Left ventricle myocardium superior (tissue), 1 donor: ENCODE results near the gene ZBED5. TPM values are rescaled to one million over a fixed set of nuclear protein-coding genes. Genes with fewer than 3 reads are reported as not detected.
"Not testable (repeated sequence)": the region's sequence is repeated elsewhere in the genome, so short reads cannot be mapped to it uniquely, and the experiment has no call there.

Experiments used
- ATAC-seq: fragments of 200-7000 bp; cut with Tn5 transposase; one replicate; pipeline ENCODE4 v1.9.1; 2020; ENCODE audit warnings: mild to moderate bottlenecking, moderate library complexity
- DNase-seq: peaks from one replicate; pipeline ENCODE4 v3.0.0-alpha.2; 2020
- intact Hi-C: fragments of 100-400 bp; cut with micrococcal nuclease; formaldehyde crosslinking; loops from one replicate; pipeline ENCODE4 v1.11.0; 2022
- total RNA-seq: library from RNA; stranded (reverse); fragmentation: NEBNext Ultra II Directional; extraction: Animal tissue kit (Norgen Biotek cat#: 25700); gene quantifications from one replicate; pipeline ENCODE4 v1.2.1, GENCODE V29; 2021
- donor health status: DM: no; HTN: yes; CAD: no; lungs with severe emphysema.

ZBED5 gene
- total RNA-seq, 1 donor from 2014 or later = 41.7 TPM

GRCh38 chr11:10885703-10886363 is 28.0 kb upstream of the ZBED5 start:
- intact Hi-C loops = no loop called here
- DNase-seq = no peak
- peak; percentile 96 for ATAC-seq

- ATAC-seq, DNase-seq, intact Hi-C loops: not testable (repeated sequence)
These were observed 26.4 kb upstream of the ZBED5 start for GRCh38 chr11:10884292-10884691.

DNA sequence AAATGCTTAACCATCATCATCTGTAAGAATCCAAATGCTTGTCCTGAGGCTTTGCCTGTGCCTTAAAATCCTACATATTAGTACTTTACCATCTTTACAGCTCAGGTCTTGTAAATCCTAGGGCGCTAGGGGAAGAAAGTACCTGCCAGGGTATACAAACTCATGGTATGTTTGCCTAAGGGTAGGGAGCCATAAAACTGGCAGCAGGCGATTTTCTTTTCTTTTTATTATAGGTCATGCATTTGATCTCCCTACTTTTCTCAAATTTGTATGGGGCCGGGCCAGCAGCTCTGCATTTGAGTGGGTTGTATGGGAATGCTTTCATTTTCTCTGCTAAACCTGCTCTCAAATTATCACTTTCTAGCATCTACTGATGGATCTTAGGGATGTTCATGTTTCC is 24.0 kb upstream of the ZBED5 start:
- intact Hi-C loops = no loop called here
- no peak for ATAC-seq
- no peak for DNase-seq

DNA sequence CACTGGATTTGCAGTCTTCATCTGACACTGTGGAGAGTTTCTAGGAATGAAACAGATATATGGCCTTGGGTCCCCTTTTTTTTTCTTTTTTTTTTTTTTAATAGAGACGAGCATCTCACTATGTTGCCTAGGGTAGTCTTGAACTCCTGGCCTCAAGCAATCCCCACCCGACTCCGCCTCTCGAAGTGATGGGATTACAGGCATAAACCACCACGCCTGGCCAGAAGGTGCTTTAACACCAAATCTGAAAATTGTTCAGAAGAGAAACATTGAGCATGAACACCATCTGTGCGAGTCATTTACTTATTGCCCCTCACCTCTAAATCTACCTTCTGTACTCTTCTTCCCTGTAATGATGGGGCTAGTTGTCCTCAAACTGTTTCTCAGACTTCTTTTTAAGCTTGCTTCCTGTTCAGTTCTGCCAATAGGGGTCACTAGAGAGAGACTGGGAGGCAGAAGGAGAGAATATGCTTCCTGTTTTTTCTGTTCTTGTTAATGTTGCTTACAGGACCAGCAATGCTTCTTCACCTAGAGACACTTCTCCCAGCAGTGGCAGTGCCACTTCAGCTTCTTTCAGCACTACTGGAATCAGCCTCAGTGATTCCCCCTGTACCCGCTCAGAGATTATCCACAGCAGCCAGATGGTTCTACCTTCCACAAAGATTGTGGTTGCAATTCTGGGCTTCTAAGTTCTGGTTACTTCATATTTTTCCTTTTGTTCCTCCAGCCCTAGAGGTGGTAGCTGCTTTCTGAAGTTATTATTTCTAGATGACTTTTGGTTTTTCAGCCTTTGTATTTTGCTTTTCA is 20.8 kb upstream of the ZBED5 start:
- no peak for DNase-seq
- peak; percentile 57 for ATAC-seq
- intact Hi-C loops = no loop called here

DNA sequence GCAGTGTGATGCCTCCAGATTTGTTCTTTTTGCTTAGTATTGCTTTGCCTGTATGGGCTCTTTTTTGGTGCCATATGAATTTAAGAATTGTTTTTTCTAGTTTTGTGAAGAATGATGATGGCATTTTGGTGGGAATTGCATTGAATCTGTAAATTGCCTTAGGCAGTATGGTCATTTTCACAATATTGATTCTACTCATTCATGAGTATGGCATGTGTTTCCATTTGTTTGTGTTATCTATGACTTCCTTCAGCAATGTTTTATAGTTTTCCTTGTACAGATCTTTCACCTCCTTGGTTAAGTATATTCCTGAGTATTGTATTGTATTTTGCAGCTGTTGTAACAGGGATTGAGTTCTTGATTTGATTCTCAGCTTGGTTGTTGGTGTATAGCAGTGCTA is 18.3 kb upstream of the ZBED5 start:
- intact Hi-C loops = no loop called here
- ATAC-seq = no peak
- no peak for DNase-seq

DNA sequence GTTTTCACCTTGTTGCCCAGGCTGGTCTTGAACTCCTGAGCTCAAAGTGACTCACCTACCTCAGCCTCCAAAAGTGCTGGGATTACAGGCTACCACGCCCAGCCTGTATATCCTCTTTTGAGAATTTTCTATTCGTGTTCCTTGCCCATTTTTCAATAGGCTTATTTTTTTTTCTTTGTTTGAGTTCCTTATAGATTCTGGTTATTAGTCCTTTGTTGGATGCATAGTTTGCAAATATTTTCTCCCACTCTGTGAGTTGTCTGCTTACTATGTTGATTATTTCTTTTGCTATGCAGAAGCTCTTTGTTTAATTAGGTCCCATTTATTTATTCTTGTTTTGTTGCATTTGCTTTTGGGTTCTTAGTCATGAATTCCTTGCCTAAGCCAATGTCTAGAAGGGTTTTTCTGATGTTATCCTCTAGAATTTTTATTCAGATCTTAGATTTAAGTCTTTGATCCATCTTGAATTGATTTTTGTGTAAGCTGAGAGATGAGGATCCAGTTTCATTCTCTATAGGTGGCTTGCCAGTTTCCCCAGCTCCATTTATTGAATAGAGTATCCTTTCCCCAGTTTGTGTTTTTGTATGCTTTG is 17.7 kb upstream of the ZBED5 start:
- DNase-seq = no peak
- ATAC-seq = no peak
- intact Hi-C loops = no loop called here

DNA sequence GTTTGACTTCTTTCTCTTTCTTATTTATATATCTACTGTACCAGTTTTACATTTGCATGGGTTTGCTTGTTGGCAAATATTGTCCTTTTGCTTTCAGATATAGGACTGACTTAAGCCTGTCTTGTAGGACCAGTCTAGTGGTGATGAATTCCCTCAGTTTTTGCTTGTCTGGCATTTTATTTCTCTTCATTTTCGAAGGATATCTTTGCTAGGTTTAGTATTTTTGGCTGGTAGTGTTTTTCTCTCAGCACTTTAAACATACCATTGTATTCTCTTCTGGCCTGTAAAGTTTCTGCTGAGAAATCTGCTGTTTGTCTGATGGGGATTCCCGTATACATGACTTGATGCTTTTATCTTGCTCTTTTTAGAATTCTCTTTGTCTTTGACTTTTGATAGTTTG is 14.2 kb upstream of the ZBED5 start:
- DNase-seq (no peak), ATAC-seq (no peak)
- intact Hi-C loops = no loop called here

- intact Hi-C loops = no loop called here
- ATAC-seq = no peak
- no peak for DNase-seq
These were observed 10.5 kb upstream of the ZBED5 start for GRCh38 chr11:10868352-10868751.

GRCh38 chr11:10866893-10867331 is 9.1 kb upstream of the ZBED5 start:
- intact Hi-C loops = no loop called here
- DNase-seq (no peak), ATAC-seq (peak; percentile 33)

GRCh38 chr11:10865837-10866270 is 8.0 kb upstream of the ZBED5 start:
- ATAC-seq = no peak
- intact Hi-C loops = no loop called here
- no peak for DNase-seq

GRCh38 chr11:10864688-10865087 is 6.8 kb upstream of the ZBED5 start:
- ATAC-seq = peak; percentile 54
- no peak for DNase-seq
- intact Hi-C loops = no loop called here

DNA sequence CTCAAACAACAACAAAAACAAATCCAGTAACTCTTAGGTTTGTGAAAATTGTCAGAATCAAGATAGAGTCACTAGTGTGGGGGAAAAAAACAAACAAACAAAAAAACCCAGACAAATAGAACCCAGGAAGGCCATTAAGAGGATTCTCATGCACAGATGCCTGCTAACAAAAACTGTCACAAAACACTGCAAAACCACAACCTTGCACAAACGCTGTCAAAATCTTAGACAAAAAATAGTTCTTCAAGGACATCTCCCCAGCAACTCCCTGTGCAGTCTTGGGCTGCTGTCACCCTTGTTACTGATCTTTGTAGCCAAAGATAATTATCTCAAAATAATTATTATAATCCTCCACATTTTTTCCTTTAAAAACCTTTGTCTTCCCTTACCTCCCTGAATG is 4.6 kb upstream of the ZBED5 start:
- no peak for DNase-seq
- intact Hi-C loops = no loop called here
- ATAC-seq = no peak

- ATAC-seq (no peak), DNase-seq (no peak)
- intact Hi-C loops = no loop called here
These were observed 3.9 kb upstream of the ZBED5 start for GRCh38 chr11:10861799-10862198.

DNA sequence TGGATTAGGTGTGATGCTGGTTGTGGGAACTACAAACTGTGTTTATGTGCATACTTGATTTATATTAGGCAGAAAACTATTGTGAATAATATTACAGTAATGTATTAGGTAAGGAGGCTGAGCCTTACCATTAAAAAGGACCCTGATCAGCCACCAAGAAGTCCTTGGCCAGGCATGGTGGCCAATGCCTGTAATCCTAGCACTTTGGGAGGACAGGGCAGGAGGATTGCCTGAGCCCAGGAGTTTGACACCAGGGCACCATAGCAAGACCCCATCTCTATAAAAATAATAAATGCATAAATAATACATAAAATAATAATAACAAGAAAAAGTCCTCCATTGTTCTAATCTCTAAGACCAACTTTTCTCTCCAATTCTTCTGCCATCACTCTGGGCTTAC is 3.2 kb upstream of the ZBED5 start:
- intact Hi-C loops = no loop called here
- ATAC-seq = no peak

DNA sequence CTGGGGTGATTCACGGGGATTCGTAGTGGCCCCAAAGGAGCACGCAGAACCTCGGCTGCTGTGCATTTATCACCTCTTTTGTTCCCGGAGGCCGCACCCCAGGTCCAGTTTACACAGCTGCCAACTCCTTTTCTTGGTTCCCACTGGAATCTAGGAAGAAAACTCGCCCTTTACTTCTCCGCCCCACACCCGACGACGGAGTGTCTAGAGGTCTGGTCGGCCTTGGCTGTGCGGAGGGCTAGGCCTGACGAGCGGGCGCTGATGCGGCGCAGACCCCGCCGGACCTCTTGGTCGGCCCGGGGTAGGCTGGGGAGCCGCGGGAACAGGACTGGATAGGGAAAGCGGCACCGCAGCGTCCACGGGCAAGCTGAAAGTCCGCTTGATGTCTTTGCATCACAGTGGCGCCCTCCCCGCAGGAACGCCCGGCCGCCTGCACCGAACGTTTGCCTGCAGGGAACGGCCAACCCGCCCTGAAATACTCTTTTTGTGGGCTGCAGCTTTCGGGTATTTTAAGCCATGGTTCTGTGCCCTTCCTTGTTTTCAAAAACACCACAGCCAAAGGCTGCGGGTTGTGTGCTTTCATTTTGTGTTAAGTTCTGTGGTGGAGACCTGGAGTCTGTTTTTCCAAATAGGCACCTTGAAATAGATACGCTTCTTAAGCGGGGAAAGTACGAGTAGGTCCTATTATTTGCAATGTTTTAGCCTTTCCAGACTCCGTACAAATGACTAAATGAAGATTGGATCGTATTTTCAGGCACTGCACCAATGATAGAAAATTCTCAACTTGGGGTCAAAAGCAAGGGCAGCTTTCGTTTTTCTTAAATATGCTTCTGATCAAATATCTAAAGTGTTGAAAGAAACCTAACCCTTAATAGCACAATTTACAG is 829 bp upstream of the ZBED5 start:
- ATAC-seq (peak; percentile 64), DNase-seq (peak; percentile 83)
- intact Hi-C loops = no loop called here

More for the DNA sequence above, 3.2 kb upstream of the ZBED5 start:
- DNase-seq = no peak

DNA sequence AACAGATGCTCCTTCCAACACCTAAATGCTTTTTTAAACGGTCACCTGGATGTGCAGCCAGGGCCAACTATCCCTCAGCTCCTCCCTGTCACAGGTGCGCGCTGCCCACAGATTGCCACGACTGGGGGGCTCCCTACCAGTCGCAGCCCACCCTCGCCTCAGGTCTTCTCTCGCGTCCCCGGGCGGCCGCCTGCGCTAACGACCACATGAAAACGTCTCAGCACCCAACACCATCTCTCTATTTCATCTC is 469 bp downstream of the ZBED5 start:
- ATAC-seq = no peak
- intact Hi-C loops = no loop called here
- no peak for DNase-seq

DNA sequence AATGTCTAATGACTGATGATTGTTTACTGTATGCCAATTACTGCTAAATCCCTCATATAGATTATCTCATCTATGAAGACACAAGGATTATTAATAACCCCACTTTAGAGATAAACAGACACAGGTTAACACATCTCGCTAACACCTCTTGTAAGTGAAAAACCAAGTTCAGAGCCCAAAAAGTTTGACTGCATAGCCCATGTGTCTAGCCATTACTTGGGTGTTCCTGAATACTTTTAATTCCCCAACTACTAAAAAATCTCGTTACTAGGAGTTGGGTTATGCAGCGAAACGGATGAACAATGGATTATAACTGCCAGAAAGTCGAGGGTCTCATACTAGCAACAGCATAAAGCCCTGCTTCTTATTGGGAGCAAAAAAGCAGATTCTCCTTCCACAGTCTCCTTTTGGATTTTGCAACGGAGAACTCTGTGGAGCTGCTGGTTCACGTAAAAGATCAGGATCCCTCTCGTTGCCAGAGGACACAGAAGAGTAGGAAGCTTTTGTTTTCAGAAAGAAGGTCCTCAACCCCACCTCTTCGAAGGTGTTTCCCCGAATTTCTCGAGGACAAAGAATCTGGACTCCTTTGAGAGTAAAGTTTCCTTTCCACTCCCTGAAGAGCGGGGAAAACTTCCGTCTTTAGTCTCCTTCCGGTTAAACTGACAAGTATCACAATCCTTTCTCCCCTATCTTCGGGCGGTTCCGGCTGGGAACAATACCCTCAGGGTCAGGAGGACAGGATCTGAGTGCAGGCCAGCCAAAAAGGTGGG is 979 bp downstream of the ZBED5 start:
- ATAC-seq = peak; percentile 24
- DNase-seq = no peak
- intact Hi-C loops = no loop called here

- no peak for ATAC-seq
- intact Hi-C loops = no loop called here
- no peak for DNase-seq
These were observed 2.6 kb downstream of the ZBED5 start for GRCh38 chr11:10855295-10855694.
